Activated T-cell treated with anti-CD3 and anti-CD28 coated beads for 24 hours (primary cell): Measurements from ENCODE around the gene ZNF827.

ENCODE experiments used
- DNase-seq: peaks from one replicate; pipeline ENCODE4 v3.0.0-alpha.2; 2020; ENCODE audit warnings: low read depth

ZNF827 gene

DNA sequence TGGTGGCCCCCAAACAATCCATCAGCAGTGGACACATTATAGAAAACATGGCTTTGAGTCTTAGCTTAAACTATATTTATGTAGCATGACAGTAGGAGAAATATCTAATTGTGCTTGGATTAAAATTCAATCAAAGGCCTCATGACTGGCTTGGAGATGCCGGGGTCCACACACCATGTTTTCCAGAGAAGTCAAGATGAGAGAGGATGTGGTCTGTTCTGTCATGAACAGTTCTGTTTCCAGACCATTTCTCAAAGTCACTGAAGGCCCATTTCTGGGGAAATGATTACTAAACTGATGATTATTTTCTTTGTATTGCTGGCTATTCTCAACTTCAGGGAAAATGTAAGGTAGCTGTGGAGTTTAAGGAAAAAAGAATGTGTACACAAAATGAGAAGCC, 182.4 kb downstream of the ZNF827 start:
- no peak for DNase-seq

DNA sequence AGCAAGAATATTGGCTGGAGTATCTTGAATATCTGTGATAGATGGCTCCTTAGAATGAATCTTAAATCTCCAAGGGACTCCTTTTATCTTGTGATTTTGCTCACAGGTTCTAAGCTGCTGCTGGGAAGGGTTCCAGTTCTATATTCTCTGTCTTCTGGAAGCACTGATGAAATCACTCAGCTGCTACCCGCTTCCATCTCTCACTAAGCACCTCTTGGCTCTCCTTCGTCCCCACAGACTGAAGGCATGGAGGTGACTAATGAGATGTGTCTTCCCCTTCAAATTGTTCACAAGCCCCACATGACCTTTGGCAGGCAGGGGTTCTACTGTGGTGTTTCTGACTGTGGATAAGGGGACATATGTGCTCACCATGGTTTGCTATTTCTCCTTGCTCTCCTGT, 182.8 kb downstream of the ZNF827 start:
- DNase-seq = no peak

DNA sequence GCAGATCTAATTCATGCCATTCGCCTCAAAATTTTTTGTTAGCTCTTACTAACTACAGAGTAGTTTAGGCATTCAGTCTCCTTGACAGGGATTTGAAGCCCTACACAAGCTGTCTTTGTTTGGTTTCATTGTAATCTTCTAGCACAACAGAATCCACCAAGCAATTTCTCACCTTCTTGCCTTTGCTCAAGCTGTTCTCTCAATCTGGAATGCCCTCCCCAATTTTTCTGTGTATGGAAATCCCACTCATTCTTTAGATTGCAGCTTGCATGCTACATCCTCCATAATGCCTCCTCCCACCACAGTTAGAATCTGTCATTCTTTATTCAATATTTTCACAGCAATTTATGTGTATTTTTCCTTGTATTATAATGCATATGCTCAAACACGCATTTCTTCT, 195.0 kb downstream of the ZNF827 start:
- no peak for DNase-seq

DNA sequence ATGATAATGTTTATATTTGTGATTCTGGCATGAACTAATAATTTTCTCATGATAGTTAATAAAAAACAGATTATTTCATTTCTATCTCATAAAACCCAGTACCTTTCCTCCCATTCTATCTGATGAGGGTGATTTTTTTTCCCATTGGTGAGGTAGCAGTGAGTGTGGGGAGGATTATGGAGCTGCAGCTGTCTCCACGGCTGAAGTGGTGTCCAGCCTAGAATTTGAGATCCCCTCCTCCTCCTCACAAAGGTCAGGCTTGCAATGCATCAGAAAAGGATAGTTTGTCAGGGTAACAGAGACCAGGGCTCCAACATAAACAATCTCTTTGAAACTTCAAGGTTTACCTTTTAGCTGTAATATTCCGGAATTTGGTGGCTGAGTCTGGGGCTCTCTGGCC, 197.8 kb downstream of the ZNF827 start:
- DNase-seq = no peak

DNA sequence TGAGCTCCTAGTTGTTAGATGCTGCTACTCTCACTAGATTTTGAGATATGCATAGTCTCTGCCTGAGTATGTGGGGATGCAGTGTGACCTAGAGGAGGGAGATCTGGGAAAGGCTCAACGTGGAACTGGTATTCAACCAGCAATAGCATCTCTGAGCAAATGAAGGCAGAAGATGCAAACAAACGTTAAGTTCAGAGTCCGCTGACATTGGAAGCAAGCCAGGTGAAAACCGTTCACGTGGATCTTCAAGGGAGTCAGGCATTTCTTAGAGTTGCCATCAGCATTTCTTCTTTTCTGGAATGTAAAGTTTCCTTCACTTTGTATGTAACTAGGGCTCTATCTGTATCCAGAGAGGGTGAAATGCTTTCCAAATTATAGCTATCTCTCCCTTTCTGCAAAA, 198.8 kb downstream of the ZNF827 start:
- no peak for DNase-seq

DNA sequence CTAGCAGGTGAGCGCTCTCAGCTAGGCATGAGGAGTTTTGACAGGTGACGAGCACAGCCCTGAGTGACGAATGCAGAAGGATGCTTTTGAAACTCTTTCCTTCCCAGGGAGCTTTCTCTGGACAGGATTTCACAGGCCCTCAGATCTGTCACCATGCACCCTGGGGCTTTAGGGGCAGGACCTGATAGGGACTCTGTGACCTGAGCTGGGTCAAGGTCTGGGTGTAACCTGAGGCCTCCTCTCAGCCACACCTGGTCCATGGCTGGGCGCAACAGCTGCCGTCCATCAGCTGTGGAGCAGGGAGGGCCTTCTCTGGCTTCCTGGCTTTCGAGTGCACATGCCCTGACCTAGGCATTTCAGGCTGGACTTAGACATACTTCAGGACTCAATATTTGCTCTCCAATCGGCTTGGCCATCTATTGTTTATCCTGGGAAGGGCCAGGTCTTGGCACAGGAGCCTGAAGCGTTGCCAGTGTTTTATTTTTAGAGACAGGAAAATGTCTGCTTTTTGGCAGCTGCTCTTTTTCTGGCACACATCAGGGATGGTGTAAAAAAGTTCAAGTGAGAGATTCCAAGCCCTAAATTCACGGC, 202.3 kb downstream of the ZNF827 start:
- DNase-seq = no peak

DNA sequence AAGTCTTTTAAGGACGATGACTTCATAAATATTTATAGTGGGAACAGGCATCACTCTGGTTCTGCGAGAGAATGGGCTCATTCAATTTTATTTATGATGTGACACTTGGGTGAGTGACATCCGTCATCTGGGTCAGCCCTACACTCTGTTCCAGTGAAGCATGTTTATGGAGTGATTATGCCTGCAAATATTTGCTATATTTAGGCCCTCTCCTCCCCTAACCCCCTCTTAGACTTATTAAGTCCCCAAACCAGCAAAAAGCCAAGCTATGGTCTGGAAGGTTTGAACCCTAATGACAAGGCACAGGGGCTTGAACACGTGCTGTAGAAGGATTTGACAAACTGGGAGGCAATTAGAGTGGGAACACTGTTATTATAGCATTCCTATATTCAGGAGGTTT, 202.8 kb downstream of the ZNF827 start:
- no peak for DNase-seq

DNA sequence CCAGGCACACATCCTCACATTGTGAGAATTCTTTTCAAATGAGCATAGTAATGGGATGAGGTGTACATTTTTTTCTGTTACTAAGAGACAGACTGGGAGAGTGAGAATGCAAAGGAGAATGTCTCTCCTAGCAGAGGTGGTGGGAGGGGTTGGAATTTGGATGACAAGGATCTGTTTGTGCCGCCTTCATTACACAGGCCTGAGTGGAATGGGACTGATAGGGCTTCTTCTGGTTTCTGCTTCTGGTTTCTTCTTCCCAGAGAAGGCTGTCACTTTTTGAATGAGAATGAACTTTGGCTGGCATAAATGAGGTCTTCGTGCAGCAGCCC, 203.3 kb downstream of the ZNF827 start:
- DNase-seq = no peak

DNA sequence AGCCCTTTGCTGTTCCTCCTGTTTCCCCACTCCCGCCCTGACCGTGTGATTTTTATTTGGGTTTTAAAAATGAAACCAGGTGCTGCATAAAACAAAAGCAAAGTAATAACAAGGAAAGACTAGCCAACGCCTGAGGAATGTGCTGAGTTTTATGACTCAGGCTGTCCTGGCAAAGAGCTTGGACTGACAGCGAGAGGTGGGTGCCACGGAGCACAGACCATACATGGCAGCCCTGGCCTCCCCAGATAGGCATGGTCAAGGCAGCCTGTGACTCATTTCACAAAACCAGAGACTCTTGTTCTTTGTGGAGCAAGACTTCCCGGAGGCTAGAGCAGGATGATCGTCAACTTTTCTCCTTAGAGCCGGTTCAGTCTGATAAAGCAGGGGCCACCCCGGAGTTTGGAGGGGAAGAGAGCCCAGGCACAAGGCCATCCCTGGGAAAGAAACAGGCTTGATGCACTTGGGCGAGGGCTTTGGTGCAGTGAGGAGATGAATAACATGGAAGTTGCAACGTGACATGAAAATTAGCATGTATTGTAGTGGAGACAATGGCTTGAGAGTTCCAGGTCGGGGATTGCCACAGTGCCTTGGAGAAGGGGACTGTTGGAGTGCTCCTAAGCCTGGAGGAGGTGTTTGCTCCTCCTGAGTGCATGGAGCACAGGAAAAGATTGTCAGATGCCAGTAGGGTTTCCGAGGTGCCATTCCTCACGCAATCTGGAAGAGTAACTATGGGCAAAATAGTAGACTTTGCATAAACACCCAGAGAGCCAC, 203.9 kb downstream of the ZNF827 start:
- DNase-seq = no peak

DNA sequence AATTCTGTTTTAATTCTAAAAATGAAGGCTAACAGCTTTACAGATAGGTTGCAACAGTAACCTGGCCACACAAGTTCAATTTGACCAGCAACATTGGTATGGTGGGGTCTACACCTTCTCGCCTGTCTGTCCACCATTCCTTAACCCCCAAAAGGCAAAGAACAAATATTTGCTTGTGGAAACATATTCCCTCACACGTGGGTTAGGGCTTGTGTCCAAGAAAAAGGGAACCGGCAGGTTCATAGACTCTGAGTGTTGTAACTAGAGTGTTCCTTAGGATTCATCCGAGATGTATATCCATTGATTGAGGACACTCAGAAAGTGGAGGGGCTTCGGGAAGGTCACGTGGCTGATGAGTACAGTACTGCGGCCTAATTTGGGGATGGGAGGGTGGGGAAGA, 204.6 kb downstream of the ZNF827 start:
- no peak for DNase-seq

DNA sequence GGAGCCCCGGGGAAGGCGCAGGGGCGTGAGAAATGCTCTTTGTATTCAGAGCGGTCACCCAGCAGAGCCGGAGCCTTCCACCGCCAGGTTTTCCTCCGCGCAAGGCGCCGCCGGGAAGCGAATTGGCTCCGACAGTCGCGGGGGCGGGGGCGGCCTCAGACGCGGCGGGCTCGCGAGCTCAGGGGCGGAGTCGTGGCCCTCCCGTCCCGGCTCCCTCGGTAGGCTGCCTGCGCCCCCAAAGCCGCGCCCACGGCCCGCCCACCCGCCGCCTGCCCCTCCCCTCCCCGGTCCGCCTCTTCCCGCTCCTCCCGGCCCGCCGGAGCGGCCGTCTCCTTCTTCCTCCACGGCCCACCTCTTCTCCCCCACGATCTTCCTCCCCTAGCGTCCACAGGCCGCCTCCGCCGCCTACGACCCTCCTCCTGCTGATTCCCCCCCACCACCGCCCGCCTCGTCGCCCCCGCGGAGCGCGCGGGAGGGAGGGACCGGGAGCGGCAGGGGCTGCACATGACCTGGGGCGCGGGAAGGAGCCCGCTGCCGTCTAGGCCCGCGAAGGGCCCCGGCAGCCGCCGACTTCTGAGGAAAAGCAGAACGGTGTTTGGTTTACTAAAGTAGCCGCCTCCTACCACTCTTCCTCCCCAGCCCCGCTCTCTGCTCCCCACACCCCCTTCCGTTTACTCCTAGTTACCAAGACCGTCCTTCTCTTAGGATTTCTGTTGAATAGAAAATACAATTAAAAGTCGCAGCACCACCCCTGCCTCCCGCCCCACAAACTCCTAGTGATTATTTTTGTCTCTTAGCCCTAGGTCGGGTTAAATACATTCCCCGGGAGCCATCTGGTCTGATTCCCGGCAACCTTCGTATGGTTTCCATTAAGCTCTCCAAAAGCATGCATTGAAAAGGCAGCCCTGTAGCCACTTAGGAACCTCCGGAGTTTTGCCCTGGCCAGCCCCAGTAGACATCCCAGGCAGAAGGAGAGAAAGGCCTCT, 205.4 kb downstream of the ZNF827 start:
- DNase-seq = peak; percentile 82

DNA sequence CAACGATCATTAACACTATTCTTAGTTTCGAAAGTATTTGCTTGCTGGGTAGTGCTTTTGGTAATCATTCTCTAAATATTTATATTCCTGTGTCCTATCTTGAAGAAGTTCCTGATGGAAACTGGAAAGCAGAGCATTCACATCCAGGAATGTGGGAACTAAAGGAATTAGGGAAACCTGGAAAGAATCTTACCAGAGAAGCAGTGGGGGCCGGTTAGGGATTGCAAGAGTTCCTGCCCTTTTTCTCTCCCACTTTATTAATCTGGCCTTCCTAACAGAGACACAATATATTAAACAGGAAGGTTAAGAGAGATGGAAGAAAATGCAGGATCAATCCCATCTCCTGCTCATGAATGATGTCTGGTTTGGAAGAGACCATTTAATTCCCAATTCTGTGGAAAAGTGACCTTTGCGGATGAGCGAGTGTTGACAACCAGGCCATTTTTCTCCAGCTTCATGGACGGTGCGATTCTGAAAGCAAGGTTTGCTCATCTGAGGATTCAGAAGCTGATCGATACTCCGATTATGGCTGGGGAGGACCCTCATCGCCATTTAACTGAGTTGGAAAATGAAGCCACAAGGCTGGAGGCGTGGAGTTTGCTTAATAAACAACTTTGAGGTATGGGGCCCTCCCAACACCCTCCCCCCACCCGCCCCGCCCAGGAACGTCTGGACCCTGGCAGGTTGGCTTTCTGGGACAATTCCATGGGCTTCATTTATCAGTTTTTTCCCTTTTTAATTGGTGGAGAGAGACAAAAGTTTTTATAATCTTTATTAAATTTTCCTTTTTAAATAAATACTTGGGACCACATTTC, 206.4 kb downstream of the ZNF827 start:
- no peak for DNase-seq

DNA sequence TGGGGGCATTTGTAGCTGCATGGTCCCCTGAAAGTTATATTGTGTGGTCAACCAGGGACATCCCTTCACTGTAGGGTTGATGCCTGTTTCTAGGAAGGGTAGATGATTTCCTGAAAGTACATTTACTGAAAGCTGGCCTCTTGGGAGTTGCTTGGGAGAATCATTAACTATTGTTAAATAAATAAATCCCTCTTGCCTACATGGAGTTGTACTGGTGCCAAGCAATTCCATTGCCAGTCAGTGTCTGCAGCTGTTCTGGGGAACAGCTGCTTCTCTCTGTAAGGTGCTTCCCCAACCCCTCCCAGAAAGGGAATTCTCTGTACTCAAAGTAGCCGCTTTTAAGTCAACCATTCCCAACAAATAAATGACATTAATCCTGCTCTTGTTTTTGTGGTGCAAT, 207.6 kb downstream of the ZNF827 start:
- no peak for DNase-seq

DNA sequence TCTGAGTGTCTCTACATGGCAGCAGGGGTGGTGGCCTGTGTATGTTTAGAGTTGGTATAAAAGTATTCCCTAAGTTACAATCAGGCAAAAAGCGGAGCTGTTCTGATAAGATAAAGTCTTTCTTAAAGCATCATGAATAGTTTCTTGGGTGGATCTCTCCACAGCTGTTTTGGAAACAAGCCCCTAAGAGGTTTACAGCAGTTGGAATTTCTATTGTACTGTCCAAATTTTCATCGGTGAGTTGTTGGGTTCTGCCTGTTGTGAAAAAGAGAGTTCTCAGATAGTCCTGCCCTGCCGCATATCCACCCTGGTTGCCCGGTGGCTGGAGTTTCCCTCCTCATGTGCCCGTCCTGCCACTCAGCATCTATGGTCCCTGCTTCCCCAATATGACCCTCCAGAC, 208.6 kb downstream of the ZNF827 start:
- DNase-seq = no peak

DNA sequence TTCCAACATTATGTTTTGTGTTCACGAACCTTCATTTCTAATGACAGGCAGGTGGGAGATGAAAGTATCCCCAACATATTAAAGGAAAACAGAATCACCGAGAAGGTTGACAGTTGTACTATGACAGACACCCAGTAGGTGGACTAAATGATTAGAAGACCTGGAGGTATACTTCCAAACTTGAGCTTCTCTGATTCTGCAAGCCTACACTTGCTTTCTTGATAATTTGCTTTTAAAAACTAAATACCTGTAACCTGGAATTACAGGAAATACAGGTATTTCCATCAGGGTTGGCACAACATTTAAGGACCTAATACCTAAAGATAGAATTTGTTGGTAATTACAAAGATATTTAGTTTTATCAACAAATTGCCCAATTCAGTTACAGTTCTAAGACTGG, 215.3 kb downstream of the ZNF827 start:
- DNase-seq = no peak

DNA sequence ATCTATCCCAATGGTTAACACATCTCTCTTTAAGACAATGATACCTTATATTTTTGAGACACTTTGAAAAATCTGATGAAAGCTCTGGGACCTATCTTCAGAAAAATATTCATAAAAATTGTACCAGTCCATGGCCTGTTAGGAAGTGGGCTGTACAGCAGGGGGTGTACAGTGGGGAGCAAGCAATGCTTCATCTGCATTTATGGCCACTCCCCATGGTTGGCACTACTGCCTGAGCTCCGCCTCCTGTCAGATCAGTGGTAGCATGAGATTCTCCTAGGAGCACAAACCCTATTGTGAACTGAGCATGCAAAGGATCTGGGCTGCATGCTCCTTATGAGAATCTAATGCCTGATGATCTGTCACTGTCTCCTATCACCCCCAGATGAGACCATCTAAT, 216.1 kb downstream of the ZNF827 start:
- DNase-seq = no peak

DNA sequence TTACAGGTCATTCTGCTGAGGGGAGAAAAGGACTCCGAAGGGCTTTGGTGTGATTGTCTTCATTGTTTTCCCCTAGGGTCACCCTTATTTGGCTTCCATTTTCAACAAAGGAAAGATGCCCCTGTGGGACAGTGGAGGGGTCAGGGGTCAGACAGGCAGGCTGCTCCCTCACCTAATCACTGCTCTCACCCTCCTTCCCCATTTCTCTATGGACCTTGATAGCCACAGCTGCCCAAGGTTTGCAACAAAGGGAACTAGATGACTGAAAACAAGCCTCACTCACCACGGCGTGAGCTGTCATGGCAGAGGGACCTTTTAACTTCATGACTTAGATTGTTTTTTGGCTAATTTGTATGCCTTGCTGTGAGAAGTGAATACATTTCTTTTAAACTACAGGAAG, 218.0 kb downstream of the ZNF827 start:
- DNase-seq = no peak

DNA sequence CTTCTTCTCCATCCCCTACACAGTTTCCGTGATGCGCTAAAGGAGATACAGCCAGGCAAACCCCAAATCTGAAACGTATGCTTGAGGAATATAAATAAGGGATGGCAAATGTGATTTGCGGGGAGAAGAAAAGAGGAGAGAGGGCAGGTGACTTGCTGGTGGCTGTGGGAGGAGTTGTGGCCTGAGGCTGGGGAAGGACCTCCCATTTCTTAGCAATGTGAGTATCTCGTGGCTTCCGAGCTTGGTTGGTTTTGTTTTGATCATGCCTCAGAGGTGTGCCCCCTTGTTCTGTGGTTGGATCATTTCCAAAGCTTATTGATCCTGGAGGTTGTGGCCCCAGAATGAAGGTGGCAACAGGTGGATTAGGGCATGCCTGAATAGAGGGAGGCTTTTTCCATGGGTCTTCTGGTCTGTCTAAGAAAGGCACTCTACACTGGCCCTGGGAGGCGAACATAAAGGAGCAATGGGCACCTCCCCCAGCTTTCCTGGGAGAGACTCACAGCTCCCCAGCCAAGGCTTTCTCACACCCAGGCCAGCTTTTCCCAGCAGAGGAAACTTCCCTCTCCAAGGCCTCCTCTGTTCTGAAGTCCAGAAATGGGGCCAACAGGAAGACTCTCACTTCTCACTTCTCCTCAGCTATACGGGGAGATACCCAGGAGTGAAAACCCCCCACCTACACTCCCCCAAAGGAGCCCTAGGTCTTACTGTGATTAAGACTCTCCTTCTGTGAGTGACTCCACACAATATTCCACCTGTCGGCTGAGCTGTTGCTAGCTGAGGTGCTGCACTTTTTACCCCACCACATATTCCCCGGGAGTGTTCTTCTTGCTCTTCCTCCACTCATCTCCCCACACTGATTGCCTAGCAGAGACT, 218.6 kb downstream of the ZNF827 start:
- DNase-seq = no peak

DNA sequence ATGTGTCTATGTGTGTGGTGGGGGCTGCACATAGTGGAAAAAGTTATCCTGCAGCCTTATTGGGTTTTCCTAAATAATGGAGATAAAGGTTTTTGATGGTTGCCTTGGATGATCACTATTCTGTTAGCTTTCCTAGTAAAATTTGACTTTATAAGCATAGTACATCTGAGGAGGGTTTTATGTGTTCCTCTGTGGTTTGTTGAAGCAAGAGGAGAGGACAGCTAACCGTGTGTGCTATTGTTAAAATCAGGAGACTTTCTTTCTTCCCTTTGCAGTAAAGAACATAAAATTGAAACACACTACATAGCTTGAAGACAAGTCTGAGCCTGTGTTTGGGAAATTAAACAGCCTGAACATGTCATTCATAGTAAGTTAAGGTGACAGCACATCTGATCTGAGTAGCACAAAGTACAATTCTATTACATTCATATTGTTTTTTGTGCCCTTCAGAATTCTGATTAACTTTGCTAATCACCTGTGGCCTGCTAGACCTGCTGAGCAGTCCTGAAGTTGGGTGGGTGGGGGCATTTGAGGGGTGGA, 221.9 kb downstream of the ZNF827 start:
- DNase-seq = no peak

DNA sequence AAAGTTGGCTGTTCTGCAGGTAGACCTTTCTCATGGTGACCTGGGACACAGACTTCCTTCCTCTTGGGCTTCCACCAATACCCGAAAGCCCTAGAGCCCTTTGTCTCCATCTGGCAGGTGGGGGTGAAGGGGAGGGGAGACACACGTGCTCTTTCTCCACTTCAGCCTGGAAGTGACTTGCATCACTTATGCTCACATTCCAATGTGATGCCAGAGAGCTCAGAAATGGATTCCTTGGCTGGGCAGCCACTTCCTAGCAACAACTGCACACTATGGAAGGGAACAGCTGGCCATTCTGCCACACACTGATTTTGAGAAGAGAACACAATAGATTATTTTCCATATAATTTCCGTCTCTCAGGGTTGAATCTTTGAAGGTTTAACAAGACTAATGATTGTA, 222.4 kb downstream of the ZNF827 start:
- no peak for DNase-seq

DNA sequence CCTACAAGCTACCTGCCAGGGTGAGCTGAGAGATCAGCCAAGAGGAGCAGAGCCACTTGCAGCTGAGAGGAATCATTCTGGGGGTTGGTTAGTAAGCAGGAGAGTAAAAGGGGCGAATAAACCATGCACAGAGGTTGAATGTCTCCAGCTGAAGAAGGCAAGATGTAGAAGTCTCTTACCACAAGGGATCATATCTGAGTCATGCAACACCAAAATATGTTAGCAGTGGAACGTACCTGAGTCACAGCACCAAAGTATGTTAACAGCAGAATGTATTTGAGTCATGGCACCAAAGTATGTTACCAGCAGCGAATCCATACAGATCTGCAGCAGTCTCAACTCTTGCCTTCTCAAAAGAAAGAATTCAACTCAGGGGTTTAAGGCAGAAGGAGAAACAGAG, 228.8 kb downstream of the ZNF827 start:
- no peak for DNase-seq
